HG03378 (cell line): ENCODE measurements around the gene NOTUM.

Source experiments
- ATAC-seq: cut with Tn5 transposase; IDR thresholded peaks from one replicate; pipeline ENCODE4 v1.9.1; 2021; ENCODE audit warnings: mild to moderate bottlenecking, moderate library complexity; ENCODE audit not compliant: unreplicated experiment

The NOTUM gene

DNA sequence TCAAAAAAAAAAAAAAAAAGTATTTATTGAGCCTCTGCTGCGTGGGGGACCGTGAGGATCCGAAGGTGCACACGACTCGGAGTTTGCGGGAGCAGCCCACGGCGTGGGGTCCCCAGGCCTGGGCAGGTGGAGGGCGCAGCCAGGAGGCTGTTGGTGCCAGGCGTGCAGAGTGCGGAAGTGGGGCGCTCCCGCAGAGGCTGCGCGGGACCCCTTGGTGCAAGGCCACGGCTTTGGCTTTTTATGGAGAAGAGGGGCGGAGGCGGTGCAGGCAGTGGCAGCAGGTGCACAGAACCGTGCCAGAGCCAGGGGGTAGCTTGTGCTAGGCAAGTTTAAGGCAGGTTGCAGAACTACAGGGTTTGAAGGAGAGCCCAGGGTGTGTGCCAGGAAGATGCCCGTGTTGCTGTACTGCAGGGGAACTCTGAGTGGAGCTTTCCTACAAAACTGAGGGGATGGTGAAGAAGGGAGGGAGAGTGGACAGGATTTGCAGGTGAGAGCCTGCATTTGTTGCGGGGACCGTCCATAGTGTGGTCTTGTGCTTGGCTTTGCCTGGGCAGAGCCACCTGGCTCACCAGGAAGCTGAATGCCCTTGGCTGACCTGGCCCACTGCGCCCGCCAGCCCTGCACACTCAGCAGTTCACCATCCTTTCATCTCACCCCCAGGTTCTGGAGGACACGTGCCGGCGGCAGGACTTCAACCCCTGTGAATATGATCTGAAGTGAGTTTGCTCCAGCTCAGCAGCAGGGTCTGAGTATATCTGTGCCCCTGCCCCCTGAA lies 17.7 kb upstream of the NOTUM start:
- ATAC-seq = no peak

DNA sequence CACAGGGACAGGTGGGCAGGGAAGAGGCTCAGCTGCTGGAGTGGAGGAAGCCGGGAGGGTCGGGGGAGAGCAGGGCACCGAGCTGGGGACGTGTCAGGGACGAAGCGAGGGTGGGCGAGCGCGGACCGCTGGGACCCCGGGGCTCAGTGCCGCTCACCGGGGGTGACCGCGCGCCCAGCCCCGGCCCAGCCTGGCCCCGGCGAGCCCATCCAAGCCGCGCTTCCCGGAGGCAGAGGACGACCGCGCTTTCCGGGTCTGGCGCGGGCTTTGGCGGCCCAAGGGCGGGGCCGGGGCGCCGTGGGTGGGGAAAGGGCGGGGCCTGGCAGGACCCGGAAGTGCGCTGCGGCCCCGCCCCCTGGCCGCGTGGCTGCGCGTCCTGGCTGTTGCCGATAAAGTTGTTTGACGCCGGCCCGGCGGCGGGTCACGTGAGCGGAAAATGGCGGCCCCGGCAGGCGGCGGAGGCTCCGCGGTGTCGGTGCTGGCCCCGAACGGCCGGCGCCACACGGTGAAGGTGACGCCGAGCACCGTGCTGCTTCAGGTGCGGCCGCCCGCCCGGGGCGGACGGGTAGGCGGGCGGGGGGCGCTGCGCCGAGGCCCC lies 16.3 kb upstream of the NOTUM start, which contains the start of gene ASPSCR1:
Gene ASPSCR1, plus strand, starts transcription at position 419 of the 598 bp plus-strand sequence. Its CDS starts 18 bp downstream, at position 437.
- ATAC-seq = peak; percentile 57

DNA sequence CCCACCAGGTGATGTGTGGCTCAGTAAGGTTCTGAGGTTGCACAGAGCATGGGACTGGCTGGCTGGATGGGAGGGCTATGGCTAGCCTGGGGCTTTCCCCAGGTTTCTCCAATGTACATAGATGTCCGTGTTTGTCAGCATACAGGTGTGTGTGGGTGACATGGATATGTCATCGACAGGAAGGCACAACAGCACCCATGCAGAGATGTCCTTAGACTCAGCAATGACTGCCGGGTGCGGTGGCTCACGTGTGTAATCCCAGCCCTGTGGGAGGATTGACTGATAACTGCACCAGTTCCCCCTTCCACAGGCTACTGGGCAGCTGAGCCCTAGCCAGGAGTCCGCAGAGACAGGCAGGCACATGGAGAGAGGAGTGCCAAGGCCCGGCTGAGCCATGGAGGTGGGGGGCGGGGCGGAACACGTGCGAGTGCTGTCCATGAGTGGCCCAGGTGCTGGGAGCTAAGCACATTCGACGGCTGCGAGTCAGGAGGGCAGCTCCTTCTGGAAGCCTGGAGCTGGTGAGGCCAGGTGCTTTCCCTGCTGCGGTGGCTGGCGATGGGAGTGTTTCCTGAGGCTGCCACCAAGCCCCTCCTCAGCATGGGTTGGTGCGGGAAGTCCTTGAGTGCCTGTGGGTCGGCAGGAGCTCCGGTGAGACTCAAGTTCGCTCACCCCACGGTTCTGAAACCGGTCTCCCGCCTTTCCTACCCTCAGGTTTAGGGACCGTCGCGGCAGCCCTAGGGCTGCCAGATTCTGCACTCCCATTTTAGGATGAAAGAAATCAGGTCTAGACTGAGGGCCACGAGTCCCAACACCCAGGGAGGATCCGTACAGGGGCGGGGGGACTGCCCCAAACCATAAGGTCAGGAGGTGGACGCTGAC lies 15.6 kb upstream of the NOTUM start:
- peak; percentile 20 for ATAC-seq

DNA sequence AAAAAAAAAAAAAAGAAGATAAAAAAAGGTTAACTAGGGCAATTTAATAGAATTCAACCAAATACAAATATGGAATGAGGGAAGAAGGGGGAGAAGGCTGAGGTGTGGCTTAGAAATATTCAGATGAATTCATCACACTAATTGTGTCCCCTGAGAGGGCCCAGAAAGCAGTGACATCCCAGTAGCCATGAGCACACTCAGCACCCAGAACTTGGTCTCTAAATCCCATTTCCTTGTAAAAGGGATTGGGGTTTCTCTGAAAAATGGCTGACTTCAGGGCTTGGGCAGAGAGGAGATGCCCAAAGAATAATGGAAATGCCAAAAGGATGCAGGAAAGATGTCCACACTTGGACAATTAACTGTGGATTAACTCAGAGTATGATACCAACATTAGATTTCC lies 12.4 kb upstream of the NOTUM start:
- no peak for ATAC-seq

DNA sequence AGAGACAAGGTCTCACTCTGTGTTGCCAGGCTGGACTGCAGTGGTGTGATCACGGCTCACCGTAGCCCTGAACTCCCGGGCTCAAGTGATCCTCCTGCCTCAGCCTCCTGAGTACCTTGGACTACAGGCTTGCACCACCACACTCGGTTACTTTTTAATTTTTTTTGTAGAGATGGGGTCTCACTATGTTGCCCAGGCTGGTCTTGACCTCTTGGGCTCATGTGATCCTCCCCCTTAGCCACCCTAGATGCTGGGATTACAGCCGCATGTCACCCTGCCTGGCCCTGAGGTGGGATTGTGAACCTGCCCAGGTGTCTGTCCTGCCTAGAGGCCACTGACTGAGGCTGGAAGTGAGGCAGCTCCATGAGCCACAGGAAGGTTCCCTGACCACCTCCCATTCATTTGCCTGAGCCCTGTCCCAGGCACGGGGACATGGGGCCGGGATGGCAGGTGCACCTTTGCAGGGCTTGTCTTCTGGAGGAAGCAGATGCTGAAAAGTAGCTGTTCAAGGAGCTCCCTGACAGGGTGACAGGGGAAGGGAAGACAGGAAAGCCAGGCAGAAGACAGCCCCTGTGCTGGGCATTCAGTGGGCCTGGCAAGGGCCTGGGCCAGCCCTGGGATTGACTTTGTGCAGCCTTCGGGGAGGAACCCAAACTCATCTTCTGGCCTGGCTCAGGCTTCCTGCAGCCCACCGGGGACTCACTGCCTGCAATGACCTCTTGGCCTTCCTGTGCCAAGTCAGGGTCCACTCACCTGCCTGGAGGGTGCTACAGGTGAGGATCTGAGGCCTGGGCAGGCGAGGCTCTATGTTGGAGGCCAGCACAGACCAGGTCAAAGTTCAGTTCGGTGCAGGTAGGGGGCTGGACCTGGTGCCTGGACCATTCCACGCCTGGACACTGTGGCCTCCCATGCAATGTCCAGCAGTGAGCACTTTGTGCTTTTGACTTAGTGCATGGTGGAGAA lies 8.1 kb upstream of the NOTUM start:
- no peak for ATAC-seq

DNA sequence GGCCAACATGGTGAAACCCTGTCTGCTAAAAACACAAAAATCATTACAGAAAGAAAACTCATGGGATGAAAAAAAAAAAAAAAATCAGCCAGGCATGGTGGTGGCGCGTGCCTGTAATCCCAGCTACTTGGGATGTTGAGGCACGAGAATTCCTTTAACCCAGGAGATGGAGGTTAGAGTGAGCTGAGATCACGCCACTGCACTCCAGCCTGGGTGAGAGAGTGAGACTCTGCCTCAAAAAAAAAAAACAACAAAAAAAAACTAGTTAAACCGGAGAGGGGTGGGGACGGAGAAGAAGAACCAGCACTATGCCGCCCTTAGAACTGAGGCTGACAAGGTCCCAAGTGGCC lies 7.4 kb upstream of the NOTUM start:
- no peak for ATAC-seq

DNA sequence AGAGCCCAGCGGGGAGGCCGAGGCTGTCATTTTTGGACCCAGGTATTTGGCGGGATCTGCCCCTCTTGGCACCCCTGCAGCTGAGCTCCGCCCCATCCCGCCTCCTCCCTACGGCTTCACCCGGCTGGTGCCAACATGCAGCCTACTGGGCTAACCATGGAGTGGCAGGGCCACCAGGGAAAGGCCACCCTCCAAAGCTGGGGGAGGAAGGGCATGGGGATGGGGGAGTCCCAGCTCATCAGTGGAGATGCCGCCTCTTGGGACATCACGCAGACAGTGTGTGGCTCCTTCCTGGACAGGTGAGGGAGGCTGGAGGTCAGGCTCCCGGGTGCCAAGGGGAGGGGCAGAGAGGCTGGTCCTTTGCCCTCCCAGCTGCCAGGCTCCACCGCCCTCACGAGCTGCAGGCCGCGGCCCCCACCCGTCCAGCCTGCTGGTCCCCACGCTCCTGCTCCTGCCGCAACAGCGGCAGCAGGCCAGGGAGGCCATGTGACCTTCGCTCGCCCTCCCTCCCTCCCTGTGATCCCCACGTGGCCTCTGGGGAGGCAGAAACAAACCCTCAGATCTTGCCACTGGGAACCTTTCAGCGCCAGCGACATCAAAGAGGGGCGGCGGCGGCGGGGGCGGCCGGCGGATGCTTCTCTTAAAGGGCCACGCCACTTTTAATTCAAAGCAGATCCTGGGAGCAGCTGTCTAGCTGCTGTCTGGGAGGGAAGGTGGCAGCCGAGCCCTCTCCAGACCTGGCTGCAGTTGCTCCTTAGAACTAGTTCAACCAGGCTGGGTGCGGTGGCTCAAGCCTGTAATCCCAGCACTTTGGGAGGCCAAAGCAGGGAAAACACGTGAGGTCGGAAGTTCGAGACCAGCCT lies 6.8 kb upstream of the NOTUM start:
- no peak for ATAC-seq

DNA sequence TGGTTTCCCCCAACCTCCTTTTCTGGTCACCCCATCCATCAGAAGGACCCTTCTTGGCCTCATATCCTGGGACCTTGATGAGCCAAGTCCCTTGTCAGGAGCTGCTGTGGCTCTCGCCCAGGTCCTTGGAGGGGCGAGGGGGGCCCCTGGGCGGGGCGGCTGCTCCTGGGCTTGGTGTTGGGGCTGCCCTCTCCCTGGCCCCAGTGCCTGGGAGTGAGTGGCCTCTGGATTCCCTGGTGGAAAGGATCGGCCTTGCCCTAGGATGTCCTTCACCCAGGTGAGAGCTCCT lies 6.2 kb upstream of the NOTUM start:
- no peak for ATAC-seq

DNA sequence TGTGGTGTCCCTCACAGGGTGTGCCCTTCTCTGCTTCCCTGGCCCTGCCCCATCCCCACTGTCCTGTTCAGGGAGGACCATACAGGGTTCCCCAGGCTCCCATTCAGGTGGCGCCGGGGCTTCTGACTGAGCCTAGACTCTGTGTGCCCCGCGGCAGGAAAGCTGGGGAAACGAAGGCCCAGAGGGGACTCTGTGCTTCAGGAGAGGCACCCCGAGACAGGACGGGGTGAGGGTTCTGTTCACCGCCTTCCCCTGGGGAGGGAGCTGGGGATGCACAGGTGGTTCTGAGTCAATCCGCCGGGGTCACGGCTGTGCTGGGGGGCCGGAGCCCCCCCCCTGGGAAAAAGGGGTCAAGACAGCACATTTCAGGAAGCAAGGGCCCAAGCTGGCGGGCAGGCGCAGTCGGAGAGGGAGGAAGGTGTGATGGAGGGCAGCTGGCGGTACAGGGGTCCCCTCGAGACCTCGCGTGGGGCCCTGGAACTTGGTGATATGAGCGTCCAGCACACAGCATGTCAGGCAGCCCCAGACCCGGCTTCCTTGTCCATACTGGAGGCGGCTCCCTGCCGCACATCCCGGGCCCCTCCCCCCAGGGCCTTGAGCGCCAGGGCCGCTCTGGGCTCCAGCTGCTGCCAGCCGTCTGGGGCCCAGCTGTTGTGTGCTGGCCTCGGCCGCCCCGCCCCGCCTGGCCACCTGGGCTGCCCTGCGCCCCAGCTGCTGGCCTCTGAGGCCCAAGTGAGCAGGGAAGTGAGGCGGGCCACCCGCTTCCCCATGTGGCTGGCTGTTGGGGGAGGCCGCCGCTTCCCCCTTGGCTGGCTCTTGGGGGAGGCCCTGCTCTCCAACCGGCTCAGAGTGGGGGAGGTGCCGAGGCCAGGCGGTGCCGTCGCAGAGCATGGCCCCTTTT lies 5.6 kb upstream of the NOTUM start:
- no peak for ATAC-seq

DNA sequence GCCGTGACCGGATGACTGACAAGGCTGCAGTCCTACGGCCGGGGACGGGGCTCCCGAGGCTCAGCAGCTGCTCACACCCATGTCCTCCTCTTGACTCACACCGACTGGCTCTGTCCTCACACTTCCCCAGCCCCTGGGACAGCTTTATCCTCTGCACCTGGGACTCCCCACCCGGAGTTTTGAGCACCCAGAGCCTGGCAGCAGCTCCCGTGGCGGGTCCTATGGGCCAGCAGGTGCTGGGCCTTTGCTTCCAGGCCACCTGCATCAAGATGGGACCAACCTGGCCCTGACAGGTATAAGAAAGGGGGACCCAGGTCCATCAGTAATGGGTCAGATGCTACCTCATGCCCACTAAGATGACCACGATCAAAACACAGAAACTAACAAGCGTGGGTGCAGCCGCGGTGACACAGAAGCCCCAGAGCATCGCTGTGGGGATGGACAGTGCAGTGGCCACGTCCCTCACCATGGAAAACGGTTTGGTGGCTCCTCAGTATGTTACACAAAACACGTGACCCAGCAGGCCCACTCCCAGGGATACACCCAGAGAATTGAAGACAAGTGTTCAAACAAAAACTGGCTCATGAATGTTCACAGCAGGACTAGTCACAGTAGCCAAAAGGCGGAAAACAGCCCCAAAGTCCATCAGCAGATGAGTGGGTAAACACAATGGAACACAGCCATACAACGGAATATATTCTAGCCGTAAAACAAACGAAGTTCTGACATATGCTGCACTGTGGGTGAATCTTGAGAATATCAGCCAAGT lies 3.3 kb upstream of the NOTUM start:
- no peak for ATAC-seq

DNA sequence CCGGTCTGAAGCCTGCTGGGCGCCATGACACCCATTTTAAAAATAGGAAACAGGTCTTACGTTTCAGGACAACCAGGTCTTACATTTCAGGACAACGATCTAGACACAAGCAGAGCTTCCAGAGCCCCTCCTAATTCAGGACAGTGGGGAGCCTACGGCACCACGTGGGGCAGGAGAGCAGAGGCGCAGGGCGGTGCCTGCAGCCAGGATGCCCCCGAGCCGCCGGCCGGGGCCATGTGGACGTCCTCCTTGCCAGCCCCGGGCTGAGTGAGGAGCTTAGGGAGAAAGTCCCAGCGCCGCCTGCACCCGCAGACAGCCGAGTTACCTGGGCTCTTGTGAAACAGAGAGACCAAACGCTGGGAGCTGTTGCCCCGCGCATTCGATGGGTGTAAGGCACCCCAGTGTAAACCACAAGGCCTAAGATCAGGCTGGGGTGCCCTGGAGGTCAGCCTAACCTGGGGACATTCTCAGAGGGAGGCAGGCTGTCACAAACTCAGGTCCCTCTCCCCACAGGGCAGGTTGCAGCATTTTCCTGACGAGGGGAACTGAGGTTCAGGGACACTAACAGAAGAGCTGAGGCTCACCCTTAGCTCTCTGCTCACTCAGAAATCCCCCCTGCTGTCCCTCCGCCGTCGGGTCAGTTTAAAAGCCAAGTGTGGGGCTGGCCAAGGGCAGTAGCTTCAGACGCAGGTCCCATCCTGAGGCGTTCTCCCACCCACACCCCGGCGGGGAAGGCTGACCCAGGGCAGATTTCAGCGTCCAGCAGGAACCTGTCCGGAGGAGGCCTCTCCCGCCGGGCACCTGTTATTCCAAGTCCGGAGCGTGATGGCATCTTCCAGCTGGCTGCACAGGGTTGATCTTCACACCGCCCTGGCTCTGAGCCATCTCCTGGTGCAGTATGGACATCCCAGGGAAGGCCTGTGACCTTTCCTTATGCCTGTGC lies 1.8 kb upstream of the NOTUM start:
- no peak for ATAC-seq

DNA sequence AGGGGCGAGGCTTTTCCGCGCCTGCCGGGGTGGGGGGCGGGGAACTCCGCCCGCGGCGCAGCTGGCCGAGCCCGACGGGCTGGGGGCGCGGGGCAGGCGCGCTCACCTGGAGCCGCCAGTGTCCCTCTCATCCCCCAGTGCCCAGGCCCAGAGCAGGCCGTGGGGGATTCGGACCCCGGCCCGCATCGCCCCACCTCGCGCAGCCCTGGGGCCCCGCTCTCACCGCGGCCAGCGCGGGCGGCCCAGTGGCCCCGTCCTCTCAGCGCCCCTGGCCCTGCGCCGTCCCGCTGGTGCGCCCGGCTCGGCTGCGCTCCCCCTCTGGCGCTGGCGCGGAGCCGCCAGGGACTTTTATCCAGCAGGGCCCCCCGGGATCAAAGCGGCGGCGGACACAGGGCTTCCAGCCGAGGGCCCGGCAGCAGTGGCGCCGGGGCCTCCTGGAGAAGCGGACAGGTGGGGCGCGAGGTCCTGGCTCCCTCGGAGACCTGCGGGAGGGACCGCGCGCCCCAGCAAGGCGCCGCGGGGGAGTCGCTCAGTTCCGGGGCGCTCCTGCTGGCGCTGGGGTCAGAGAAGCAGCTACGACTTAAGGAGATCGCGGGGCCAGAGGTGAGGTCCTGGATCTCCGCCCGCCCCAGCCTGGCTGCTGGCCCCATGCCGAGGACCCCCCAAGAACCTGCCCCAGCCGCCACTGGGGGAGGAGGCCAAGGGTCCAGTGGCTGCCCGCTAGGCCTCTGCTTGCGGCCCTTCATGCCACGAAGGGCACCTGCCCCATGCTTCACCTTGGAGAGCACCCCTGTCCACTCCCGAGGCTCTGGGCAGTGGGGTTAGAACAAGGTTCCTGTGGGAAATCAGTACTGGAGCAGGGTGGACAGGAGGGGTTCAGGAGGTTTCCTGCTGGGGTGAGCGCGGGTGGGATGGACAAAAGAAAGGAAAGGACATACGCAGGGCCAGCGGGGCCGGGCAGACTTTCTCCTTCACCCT lies 823 bp upstream of the NOTUM start:
- no peak for ATAC-seq

DNA sequence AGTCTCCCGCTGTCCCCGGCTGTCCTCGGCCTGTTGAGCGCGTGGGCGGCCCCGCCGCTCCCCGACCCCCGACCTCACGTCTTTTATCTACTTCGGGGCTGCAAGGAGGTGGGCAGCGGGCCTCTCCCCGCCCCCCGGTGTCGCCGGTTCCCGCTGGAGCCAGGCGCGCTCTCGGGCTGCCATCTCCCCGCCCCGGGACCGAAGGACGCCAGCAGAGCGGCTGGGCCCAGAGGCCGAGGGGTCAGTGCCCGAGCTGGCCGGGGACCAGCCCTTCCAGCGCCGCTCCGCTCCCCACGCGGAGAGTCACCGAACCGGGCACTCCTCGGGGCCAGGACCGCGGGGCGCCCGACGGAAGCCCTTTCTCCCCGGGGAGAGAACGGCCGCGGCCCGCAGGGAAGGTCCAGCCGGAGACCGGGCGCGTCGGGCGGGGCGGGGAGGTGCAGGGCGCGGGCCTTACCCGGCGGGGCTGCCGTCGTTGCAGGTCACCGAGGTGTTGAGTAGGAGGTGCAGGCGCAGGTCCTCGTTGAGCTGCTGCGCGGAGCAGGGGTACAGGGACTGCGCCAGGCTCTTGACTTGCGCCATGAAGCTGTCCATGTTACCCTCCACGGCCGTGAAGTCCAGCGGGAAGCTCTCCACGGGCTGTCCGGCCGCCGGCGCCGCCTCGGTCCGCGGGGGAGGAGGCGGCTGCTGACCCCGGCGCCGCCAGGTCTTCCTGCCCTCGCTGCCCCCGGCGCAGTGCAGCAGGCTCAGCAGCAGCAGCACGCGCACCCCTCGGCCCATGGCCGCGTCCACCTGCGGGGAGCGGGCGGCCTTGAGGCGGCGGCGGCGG lies 643 bp downstream of the NOTUM start:
- no peak for ATAC-seq

DNA sequence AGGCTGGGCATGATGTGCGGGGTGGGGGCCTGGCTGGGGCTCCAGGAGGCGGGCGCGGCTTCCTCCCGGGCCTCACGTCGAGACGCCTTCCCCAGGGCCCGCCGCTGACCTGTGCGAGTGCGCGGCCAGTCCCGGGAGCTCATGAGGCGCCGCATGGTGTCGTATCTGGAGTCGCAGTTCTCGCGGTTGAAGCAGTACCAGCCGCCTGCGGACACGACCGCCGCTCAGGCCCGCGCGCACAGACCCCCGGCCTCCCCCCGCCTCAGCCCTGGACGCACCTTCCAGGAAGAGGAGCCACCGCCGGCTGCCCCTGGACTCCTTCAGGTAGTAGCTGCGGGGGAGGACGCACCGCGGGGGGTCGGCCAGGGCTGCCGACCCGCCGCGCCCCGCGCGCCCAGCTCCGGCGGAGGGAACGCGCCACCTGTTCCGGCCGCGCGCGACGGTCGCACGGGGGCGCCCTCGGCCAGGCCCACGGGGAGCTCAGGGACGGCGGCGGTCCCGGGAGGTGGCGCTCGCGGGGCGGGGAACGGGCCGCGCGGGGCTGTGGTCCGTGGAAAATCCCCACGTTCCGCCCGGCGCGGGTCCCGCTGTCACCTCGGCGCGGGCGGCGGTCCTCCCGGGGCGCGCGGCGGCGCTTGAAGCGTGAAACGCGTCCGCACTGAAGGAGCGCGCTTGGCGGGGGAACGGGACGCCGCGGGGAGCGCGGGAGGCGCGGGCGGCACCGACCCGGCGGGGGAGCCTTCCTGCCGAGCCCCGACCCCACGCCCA lies 1.4 kb downstream of the NOTUM start:
- ATAC-seq = no peak
